NCI-H187 treated with DMSO at 0.1 percent for 48 hours (cell line): ENCODE results near the gene NFYA.
A peak's percentile ranks its signal among the peaks of the same experiment; 100 is the strongest.

Experiments
- DNase-seq: peaks from one replicate; lab custom pipeline; 2025; lab: John Stamatoyannopoulos, UW

NFYA gene

GRCh38 chr6:41047306-41047705 is 25.5 kb upstream of the NFYA start:
- no peak for DNase-seq

GRCh38 chr6:41047745-41048732 is 24.7 kb upstream of the NFYA start:
- DNase-seq: no peak

- no peak for DNase-seq
Observed at GRCh38 chr6:41049521-41049920, 23.3 kb upstream of the NFYA start.

GRCh38 chr6:41049955-41050354 is 22.8 kb upstream of the NFYA start:
- no peak for DNase-seq

GRCh38 chr6:41050536-41050935 is 22.2 kb upstream of the NFYA start:
- DNase-seq: no peak

- no peak for DNase-seq
Observed at GRCh38 chr6:41051873-41052272, 20.9 kb upstream of the NFYA start.

- DNase-seq: no peak
Observed at GRCh38 chr6:41053041-41053440, 19.7 kb upstream of the NFYA start, which contains the start of gene APOBEC2. TSS of gene APOBEC2 (plus strand) at chr6:41053202. CDS start at chr6:41053348, 146 bp downstream.

GRCh38 chr6:41054511-41054910 is 18.3 kb upstream of the NFYA start:
- DNase-seq: no peak

- DNase-seq: no peak
Observed at GRCh38 chr6:41055149-41055548, 17.6 kb upstream of the NFYA start.

GRCh38 chr6:41056768-41057490 is 15.8 kb upstream of the NFYA start:
- no peak for DNase-seq

GRCh38 chr6:41058783-41059181 is 14.0 kb upstream of the NFYA start:
- DNase-seq: no peak

- DNase-seq: no peak
Observed at GRCh38 chr6:41059556-41059955, 13.2 kb upstream of the NFYA start.

GRCh38 chr6:41061196-41061726 is 11.5 kb upstream of the NFYA start:
- DNase-seq: no peak

- no peak for DNase-seq
Observed at GRCh38 chr6:41062056-41062455, 10.7 kb upstream of the NFYA start.

GRCh38 chr6:41063884-41064285 is 8.9 kb upstream of the NFYA start:
- no peak for DNase-seq

GRCh38 chr6:41064841-41065240 is 7.9 kb upstream of the NFYA start:
- no peak for DNase-seq

- no peak for DNase-seq
Observed at GRCh38 chr6:41065550-41066026, 7.2 kb upstream of the NFYA start.

GRCh38 chr6:41066867-41067304 is 5.9 kb upstream of the NFYA start:
- no peak for DNase-seq

- peak; percentile 30 for DNase-seq
Observed at GRCh38 chr6:41071501-41071922, 1.3 kb upstream of the NFYA start.

- peak; percentile 97 for DNase-seq
Observed at GRCh38 chr6:41071923-41072835, 595 bp upstream of the NFYA start, which contains the start of gene OARD1. TSS of gene OARD1 (minus strand) at chr6:41072356. CDS start at chr6:41071634, 722 bp downstream.
